KMS-11 (cell line): ENCODE measurements around the gene LURAP1L.

Experiments used
- H2AFZ ChIP-seq: fragments of 200-600 bp; sonication (generic); 2 replicates; pipeline ENCODE4 v1.6.1; 2016; ENCODE audit warnings: antibody characterized with exemption, mixed run types, low read depth
- H3K27ac ChIP-seq: fragments of 200-600 bp; sonication (generic); 2 replicates; pipeline ENCODE4 v1.6.1; 2016; ENCODE audit warnings: mild to moderate bottlenecking, mixed run types
- H3K27me3 ChIP-seq: fragments of 200-600 bp; sonication (generic); 2 replicates; pipeline ENCODE4 v1.6.1; 2017; ENCODE audit warnings: mild to moderate bottlenecking, low read depth, mixed run types, moderate library complexity; ENCODE audit not compliant: insufficient read depth
- H3K36me3 ChIP-seq: fragments of 200-600 bp; sonication (generic); 2 replicates; pipeline ENCODE4 v1.6.1; 2017; ENCODE audit warnings: mild to moderate bottlenecking, mixed run types; ENCODE audit not compliant: insufficient read depth
- H3K4me1 ChIP-seq: fragments of 200-600 bp; sonication (generic); 2 replicates; pipeline ENCODE4 v1.6.1; 2016; ENCODE audit warnings: mild to moderate bottlenecking, low read depth, mixed run types; ENCODE audit not compliant: poor library complexity, severe bottlenecking
- H3K4me2 ChIP-seq: fragments of 200-600 bp; sonication (generic); 2 replicates; pipeline ENCODE4 v1.7.0; 2016; ENCODE audit warnings: mild to moderate bottlenecking, mixed run types
- H3K4me3 ChIP-seq: fragments of 200-600 bp; sonication (generic); IDR thresholded peaks from 2 replicates; pipeline ENCODE4 v1.6.1; 2017; ENCODE audit warnings: low read depth, low read length, mixed read lengths; ENCODE audit not compliant: insufficient read depth
- H3K79me2 ChIP-seq: fragments of 200-600 bp; sonication (generic); 2 replicates; pipeline ENCODE4 v1.6.1; 2016; ENCODE audit warnings: low read depth, mixed run types; ENCODE audit not compliant: insufficient read depth
- H3K9ac ChIP-seq: fragments of 200-600 bp; sonication (generic); 2 replicates; pipeline ENCODE4 v1.6.1; 2016; ENCODE audit warnings: mild to moderate bottlenecking, mixed run types
- H4K20me1 ChIP-seq: fragments of 200-600 bp; sonication (generic); 2 replicates; pipeline ENCODE4 v1.6.1; 2016; ENCODE audit warnings: mild to moderate bottlenecking, mixed run types; ENCODE audit not compliant: insufficient read depth
- TF ChIP-seq, protein P1 (sequence below): fragments of 200-600 bp; sonication (generic); conservative IDR thresholded peaks from 2 replicates; pipeline ENCODE4 v1.6.1; 2017; ENCODE audit warnings: low read depth, mild to moderate bottlenecking, antibody characterized with exemption, low read length, moderate library complexity, mixed read lengths

LURAP1L gene

GRCh38 chr9:12759761-12760160, 15.1 kb upstream of the LURAP1L start:
- Histone ChIP-seq H4K20me1 (no peaks in the 10 kb centered on the region), H3K27ac (no peak overlapping the region), H3K9ac (no peak overlapping the region), H3K4me2 (no peak overlapping the region), H3K27me3 (no peaks in the 10 kb centered on the region), H3K4me1 (no peaks in the 10 kb centered on the region), H3K79me2 (no peaks in the 10 kb centered on the region), H3K36me3 (no peaks in the 10 kb centered on the region), H2AFZ (no peak overlapping the region), H3K4me3 (no peak overlapping the region)
- TF ChIP-seq, protein P1, sequence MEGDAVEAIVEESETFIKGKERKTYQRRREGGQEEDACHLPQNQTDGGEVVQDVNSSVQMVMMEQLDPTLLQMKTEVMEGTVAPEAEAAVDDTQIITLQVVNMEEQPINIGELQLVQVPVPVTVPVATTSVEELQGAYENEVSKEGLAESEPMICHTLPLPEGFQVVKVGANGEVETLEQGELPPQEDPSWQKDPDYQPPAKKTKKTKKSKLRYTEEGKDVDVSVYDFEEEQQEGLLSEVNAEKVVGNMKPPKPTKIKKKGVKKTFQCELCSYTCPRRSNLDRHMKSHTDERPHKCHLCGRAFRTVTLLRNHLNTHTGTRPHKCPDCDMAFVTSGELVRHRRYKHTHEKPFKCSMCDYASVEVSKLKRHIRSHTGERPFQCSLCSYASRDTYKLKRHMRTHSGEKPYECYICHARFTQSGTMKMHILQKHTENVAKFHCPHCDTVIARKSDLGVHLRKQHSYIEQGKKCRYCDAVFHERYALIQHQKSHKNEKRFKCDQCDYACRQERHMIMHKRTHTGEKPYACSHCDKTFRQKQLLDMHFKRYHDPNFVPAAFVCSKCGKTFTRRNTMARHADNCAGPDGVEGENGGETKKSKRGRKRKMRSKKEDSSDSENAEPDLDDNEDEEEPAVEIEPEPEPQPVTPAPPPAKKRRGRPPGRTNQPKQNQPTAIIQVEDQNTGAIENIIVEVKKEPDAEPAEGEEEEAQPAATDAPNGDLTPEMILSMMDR = no peak

- TF ChIP-seq, protein P1 = no peak
- H3K4me2 ChIP-seq = no peak overlapping the region
- no peaks in the 10 kb centered on the region for H3K79me2 ChIP-seq
- H3K36me3 ChIP-seq = no peaks in the 10 kb centered on the region
- no peak overlapping the region for H3K4me3 ChIP-seq
- no peaks in the 10 kb centered on the region for H3K4me1 ChIP-seq
- H3K9ac ChIP-seq = no peak overlapping the region
- H3K27ac ChIP-seq = no peak overlapping the region
- no peaks in the 10 kb centered on the region for H4K20me1 ChIP-seq
- no peak overlapping the region for H2AFZ ChIP-seq
- no peaks in the 10 kb centered on the region for H3K27me3 ChIP-seq
These were observed 14.1 kb upstream of the LURAP1L start for GRCh38 chr9:12760758-12761157.

DNA sequence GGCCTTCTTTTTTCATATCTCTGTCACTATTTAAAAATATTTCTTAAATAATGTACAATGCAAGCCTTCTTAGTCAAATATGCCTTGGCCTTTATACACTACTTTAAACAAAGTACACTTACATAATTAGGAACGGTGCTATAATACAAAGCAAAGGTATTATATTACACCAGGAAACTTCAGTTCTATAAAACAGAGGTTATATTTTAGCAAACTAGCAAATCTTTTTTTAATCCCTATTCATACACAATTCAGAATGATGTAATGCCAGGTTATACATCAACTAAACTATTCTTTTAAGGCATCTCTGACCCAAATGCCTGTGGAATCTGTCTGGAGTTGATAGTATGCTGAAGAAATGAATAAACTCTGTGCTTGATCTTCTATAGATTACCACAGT, 10.7 kb upstream of the LURAP1L start:
- no peaks in the 10 kb centered on the region for H4K20me1 ChIP-seq
- no peaks in the 10 kb centered on the region for H3K27me3 ChIP-seq
- TF ChIP-seq, protein P1 = no peak
- H3K79me2 ChIP-seq = no peaks in the 10 kb centered on the region
- no peak overlapping the region for H3K9ac ChIP-seq
- no peak overlapping the region for H2AFZ ChIP-seq
- no peaks in the 10 kb centered on the region for H3K4me1 ChIP-seq
- H3K27ac ChIP-seq = no peak overlapping the region
- no peak overlapping the region for H3K4me2 ChIP-seq
- no peaks in the 10 kb centered on the region for H3K36me3 ChIP-seq
- no peak overlapping the region for H3K4me3 ChIP-seq

GRCh38 chr9:12765088-12765798, 9.6 kb upstream of the LURAP1L start:
- no peak overlapping the region for H3K9ac ChIP-seq
- no peaks in the 10 kb centered on the region for H3K4me1 ChIP-seq
- H3K4me3 ChIP-seq = no peak overlapping the region
- H3K36me3 ChIP-seq = no peaks in the 10 kb centered on the region
- no peaks in the 10 kb centered on the region for H3K79me2 ChIP-seq
- TF ChIP-seq, protein P1 = no peak
- no peaks in the 10 kb centered on the region for H4K20me1 ChIP-seq
- H3K27ac ChIP-seq = no peak overlapping the region
- H2AFZ ChIP-seq = no peak overlapping the region
- no peaks in the 10 kb centered on the region for H3K27me3 ChIP-seq
- H3K4me2 ChIP-seq = no peak overlapping the region
